HG03575 (cell line): Measurements from ENCODE around the gene KIF21A.
"Not testable (repeated sequence)": the region's sequence is repeated elsewhere in the genome, so short reads cannot be mapped to it uniquely, and the experiment has no call there.

Experiments
- ATAC-seq: cut with Tn5 transposase; IDR thresholded peaks from one replicate; pipeline ENCODE4 v1.9.1; 2021; ENCODE audit not compliant: unreplicated experiment, insufficient number of reproducible peaks, low FRiP score; ENCODE audit errors: extremely low read depth

The KIF21A gene

DNA sequence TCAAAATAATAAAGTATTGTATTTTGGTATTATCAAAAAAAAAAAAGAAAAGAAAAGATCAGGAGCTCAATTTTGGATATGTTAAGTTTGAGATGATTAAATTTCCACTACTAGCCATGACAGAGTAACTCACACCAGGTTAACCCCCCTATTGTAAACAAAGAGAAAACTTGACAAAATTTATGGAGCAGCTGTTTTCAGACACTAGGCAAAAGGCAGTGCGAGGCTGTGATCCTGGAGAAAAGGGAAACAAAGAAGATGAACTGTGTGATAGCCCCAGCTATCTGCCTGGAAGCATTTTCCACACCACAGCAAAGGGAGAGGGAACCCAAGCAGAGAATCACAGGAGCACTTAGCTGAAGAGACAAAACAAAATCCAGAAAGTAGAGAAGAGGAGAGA lies 145.0 kb downstream of the KIF21A start:
- no peak for ATAC-seq

DNA sequence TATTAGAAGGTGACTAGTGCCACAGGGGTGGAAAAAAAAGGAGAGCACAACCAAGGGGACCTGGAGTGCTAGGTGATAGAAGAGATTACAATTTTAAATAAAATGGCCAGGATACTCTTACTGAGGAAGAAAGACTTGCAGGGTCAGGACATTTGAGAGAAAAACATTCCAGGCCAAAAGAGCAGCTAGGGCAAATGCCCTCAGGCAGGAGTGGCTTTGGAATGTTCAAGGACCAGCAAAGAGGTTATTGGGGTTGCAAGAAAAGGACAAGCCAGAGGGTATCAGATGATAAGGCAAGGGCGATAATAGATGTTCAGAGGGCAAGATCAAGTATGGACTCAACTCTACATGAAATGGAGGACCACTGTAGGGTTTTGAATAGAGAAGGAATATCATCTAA lies 146.4 kb downstream of the KIF21A start:
- no peak for ATAC-seq

DNA sequence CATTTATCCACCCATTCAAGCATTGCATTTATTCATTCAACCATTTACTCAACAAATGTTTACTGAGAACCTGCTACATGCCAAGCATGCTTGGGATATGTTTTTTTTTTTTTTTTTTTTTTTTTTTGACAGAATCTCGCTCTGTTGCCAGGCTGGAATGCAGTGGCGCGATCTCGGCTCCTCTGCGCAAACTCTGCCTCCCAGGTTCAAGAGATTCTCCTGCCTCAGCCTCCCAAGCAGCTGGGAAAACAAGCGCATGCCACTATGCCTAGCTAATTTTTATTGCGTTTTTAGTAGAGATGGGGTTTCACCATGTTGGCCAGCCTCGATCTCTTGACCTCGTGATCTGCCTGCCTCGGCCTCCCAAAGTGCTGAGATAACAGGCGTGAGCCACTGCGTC lies 147.3 kb downstream of the KIF21A start:
- not testable (repeated sequence) for ATAC-seq

DNA sequence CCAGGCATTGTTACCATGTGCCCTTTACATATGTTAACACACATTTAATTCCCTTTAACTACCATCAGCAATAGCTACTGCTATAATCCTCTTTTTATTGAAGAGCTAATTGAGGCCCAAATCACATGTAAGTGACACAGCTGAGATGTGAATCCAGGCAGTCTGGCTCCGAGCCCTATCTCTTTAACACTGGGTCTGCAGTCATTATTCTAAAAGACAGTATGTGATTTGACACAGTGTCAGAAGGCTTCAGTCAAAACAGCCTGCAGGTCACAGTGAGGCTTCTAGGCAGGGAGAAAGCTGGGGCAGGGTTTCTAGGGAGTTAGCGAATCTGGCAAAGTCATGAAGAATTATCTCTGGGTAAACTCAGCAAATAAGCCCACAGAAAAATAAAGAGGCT lies 148.2 kb downstream of the KIF21A start:
- no peak for ATAC-seq

DNA sequence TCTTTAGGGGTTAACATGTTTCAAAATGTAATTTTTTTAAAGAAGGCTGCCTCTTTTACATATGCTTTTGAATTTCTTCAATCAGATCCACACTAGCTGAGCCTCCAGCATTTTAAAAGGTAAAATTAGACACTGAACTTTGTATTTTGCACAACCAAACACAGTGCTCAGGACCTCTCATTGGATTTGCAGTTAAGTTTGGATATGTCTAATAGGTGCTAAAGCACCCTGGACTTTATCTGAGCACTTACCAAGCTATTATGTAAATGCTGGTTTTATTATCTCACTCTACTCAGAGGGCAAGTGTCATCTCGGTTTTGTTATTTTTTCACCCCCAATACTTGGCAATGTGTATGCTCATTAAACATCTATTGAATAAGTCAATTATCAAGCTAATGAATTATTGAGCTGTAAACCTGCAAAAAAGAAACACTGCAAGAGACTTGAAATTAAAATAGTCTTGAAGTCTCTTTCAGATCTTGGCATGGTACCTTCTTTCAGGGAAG lies 150.7 kb downstream of the KIF21A start:
- ATAC-seq, result no peak

DNA sequence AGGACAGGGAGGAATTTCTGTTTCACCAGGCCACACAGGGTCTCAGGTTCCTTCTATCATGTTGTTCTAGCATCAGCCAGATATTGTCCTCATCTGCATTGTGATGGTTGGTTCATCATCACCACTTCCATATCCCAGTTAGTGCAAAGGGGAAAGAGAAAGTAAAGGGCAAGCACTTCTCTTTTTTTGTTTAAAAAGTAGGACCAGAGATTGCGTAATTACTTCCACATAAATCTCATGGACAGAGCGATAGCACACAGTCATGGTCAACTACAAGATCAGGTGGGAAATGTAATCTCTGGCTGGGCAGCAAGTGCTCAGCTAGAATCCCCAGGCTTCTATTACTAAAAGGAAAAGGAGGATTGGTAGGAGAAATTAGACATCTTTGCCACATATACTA lies 155.1 kb downstream of the KIF21A start:
- ATAC-seq, result no peak

DNA sequence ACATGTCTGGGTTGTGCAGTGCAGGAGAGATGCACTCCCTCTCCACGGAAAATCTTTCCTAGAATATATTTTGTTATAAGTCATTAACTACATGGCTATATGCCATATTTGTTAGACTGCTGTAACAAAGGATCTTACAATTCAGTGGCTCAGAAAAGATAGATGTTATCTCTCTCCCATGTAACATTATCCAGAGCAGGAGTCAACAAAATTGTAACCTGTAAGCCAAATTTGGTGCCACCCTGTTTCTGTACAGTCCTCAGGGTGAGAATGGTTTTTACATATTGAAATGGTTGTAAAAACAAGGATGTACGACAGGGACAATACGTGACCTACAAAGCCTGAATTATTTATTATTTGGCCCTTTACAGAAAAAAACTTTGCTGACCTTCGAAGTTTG lies 155.5 kb downstream of the KIF21A start:
- no peak for ATAC-seq

DNA sequence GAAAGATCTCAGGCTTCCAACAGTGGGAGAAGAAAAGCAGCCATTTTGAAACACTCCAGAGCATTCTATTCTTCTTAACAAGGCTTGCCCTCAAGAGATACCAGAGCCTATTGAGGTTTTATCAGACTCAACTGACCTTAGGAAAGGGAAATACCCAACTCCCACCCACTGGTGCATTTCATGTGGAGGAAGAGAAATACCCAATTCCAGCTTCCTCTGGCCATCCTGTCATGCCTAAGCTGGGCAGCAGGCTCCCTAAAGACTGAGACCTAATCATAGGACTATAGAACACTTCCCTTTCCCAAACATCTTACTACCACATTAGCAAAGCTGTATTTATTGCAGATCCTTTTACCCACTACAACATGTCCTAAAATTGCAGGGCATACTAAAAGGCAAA lies 164.5 kb downstream of the KIF21A start:
- no peak for ATAC-seq

DNA sequence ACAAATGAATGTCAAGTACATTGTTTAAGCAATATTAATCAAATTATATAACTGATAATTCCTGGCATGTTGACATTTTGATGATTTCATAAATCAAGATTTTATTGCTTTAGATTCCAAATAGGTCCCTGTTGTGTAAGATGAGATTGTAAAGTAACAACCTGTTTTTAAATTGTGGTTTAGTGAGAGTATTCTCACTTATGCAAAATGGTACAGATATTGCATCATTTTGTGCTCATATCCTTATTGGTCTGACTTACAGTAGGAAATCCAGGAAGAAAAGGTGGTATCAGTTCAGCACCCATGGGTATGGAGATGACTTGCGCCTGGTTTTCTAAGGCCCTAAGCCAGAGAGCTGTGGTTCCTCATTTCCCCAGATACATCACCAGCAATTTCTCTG lies 165.5 kb downstream of the KIF21A start:
- no peak for ATAC-seq

DNA sequence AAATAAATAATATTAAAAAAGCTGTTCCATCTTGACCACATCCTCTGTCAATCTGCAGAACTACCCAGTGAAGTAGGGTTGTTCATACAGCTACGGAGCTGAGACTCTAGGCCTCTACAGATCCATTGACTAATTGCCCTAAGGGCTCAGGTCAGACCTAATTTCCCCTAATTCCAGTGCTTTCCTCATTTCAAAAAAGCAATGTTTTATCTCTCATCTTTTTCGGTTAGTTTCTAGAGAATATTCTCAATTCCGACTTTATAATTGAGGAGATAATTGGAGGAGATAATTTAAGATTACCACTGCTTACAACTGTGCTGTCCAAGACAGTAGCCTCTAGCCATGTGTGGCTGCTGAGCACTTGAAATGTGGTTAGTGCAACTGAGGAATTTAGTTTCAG lies 167.1 kb downstream of the KIF21A start:
- ATAC-seq, result no peak

DNA sequence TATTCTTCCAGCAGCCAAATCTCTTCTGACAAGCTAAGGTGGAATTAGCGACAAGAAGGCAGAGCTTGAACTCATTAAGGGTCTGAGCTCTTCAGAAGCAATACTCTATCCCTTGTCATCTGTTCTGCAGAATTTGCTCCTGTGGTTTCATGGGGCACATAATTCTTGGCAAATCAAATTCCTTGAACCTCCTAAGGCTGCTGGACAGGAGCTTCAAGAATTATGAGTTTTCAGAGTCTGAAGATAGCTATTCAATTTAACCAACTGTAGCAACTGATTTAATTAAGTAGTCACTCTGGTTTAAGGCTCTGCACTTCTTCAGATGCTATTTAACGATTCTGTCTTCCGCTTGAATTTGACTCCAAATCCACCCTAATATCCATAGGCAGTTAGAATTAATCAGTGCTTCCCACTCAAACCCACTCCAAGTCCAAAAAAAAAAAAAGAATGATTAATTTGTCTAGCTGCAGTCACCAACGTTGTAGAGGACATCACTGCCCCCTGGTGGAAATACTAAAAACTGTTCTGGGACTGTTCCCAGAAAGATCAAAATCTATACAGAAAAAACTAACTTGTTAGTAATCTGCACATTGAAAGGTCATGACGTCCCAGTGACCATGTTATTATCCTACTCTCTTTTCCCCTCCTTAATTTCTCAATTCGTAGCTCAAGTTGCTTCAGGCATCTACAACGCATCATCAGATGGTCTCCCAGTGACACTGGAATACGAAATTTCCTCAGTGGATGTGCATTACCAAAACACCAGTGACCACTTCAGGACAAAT lies 169.9 kb downstream of the KIF21A start:
- ATAC-seq, result no peak

DNA sequence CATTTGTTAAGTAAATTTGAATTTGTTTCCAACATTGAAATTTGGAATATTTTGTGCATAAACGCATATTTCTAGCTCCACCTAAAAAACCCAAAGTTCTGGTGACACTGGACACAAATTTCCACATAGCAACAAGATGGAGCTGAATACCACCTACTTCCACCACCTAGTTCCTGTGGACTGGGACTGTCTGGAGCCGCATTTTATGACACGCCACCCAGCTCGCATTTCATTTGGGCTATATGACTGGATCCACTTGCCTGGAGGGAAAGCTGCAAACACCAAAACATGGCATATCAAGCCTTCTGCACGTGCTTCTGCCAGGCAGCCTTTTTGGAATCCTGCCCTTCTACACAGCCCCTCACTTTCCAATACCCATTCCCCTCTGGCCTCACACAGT lies 173.4 kb downstream of the KIF21A start:
- ATAC-seq, result no peak

DNA sequence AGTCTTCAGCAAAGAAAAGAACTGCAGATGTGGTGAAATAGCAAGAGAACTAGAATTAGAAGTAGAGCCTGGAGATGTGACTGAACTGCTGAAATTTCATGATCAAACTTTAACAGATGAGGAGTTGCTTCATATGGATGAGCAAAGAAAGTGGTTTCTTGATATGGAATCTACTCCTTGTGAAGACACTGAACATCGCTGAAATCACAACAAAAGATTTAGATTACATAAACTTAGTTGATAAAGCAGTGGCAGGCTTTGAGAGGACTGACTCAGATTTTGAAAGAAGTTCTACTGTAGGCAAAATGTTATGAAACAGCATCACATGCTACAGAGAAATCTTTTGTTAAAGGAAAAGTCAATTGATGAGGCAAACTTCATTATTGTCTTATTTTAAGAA lies 175.0 kb downstream of the KIF21A start:
- no peak for ATAC-seq

DNA sequence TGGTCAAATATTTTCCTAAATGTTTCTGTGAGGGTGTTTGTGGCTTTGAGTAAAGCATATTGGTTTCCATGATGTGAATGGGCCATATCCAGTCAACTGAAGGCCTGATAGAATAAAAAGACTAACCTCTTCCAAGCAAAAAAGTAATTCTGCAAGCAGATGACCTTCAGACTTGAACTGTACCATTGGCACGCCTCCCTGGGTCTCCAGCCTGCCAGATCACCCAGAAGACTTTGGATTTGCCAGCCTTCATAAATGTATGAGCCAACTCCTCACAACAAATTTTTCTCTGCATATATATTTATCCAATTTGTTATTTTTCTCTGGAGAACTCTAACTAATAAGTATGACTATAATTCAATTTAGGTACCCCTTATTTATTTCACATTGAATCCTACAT lies 190.3 kb downstream of the KIF21A start:
- ATAC-seq, result no peak
